Effector CD4-positive, alpha-beta T cell (primary cell): ENCODE data around the gene PCDHGA1. TPM values are rescaled to one million over a fixed set of nuclear protein-coding genes. Genes with fewer than 3 reads are reported as not detected.
"Not testable (repeated sequence)": the region's sequence is repeated elsewhere in the genome, so short reads cannot be mapped to it uniquely, and the experiment has no call there.

Source experiments
- DNase-seq: peaks from one replicate; pipeline ENCODE4 v3.0.0-alpha.2; 2020
- total RNA-seq: gene quantifications from one replicate; lab custom pipeline; 2026; lab: John Stamatoyannopoulos, UW

The PCDHGA1 gene
- not detected for total RNA-seq

GRCh38 chr5:141330299-141331080, at the start of gene PCDHGA1:
Gene PCDHGA1 (plus strand): TSS chr5:141330514.
- no peak for DNase-seq

GRCh38 chr5:141298376-141298775, 31.9 kb upstream of the PCDHGA1 start:
- no peak for DNase-seq

- DNase-seq = no peak
Measured at GRCh38 chr5:141303756-141304155, 26.6 kb upstream of the PCDHGA1 start, which contains the start of gene SLC25A2. Gene SLC25A2 (minus strand): TSS chr5:141304049. CDS start chr5:141303865, 184 bp downstream.

GRCh38 chr5:141306630-141307029, 23.7 kb upstream of the PCDHGA1 start:
- DNase-seq = no peak

- DNase-seq = no peak
Measured at GRCh38 chr5:141313711-141314110, 16.6 kb upstream of the PCDHGA1 start.

- DNase-seq = not testable (repeated sequence)
Measured at GRCh38 chr5:141316963-141317362, 13.4 kb upstream of the PCDHGA1 start.

- no peak for DNase-seq
Measured at GRCh38 chr5:141319202-141319601, 11.1 kb upstream of the PCDHGA1 start.

GRCh38 chr5:141319699-141320098, 10.6 kb upstream of the PCDHGA1 start:
- DNase-seq = no peak

- peak; percentile 86 for DNase-seq
Measured at GRCh38 chr5:141320225-141321169, 9.8 kb upstream of the PCDHGA1 start, which contains the start of gene TAF7. Gene TAF7 (minus strand): TSS chr5:141320784. CDS start chr5:141320044, 740 bp downstream.

- no peak for DNase-seq
Measured at GRCh38 chr5:141322261-141322660, 8.1 kb upstream of the PCDHGA1 start.

- DNase-seq = peak; percentile 61
Measured at GRCh38 chr5:141326088-141326854, 4.0 kb upstream of the PCDHGA1 start.

GRCh38 chr5:141328231-141328630, 2.1 kb upstream of the PCDHGA1 start:
- DNase-seq = no peak

GRCh38 chr5:141332571-141332970, 2.3 kb downstream of the PCDHGA1 start:
- not testable (repeated sequence) for DNase-seq

- no peak for DNase-seq
Measured at GRCh38 chr5:141338538-141339306, 8.4 kb downstream of the PCDHGA1 start, which contains the start of gene PCDHGA2. Gene PCDHGA2 (plus strand): TSS chr5:141338760.

GRCh38 chr5:141340781-141341354, 10.6 kb downstream of the PCDHGA1 start:
- not testable (repeated sequence) for DNase-seq

- DNase-seq = no peak
Measured at GRCh38 chr5:141342773-141343172, 12.5 kb downstream of the PCDHGA1 start.

- DNase-seq = no peak
Measured at GRCh38 chr5:141343242-141343952, 13.1 kb downstream of the PCDHGA1 start, which contains the start of gene PCDHGA3. Gene PCDHGA3 (plus strand): TSS chr5:141343829. CDS start chr5:141344034, 205 bp downstream.

GRCh38 chr5:141343953-141344463, 13.7 kb downstream of the PCDHGA1 start:
- no peak for DNase-seq

- no peak for DNase-seq
Measured at GRCh38 chr5:141345327-141345726, 15.0 kb downstream of the PCDHGA1 start.

- DNase-seq = not testable (repeated sequence)
Measured at GRCh38 chr5:141346017-141346416, 15.7 kb downstream of the PCDHGA1 start.
